ENCODE measurements around the gene ARHGAP33. TPM values are rescaled to one million over a fixed set of nuclear protein-coding genes. Genes with fewer than 3 reads are reported as not detected.

Gene ARHGAP33
- total RNA-seq, 1 experiment from 2014 or later, result 19.5 TPM

Other genes starting within 250 kb of the ARHGAP33 start
- gene SBSN, start 247.3 kb upstream of the ARHGAP33 start, total RNA-seq (2021), result 0.15 and 0.24 TPM in 2 replicates
- not detected in 2 replicates for gene GAPDHS, start 242.1 kb upstream of the ARHGAP33 start, total RNA-seq (2021)
- 125 and 128 TPM in 2 replicates for gene TMEM147, start 229.9 kb upstream of the ARHGAP33 start, total RNA-seq (2021)
- 0.24 and 0.88 TPM in 2 replicates for gene ATP4A, start 211.9 kb upstream of the ARHGAP33 start, total RNA-seq (2021)
- not detected in 2 replicates for gene PMIS2, start 189.4 kb upstream of the ARHGAP33 start, total RNA-seq (2021)
- gene HAUS5, start 162.8 kb upstream of the ARHGAP33 start, total RNA-seq (2021), result 32.8 and 32.9 TPM in 2 replicates
- gene RBM42, start 146.5 kb upstream of the ARHGAP33 start, total RNA-seq (2021), result 83.3 and 85.8 TPM in 2 replicates
- 1.5 and 1.9 TPM in 2 replicates for gene ETV2, start 133.8 kb upstream of the ARHGAP33 start, total RNA-seq (2021)
- gene COX6B1, start 127.2 kb upstream of the ARHGAP33 start, total RNA-seq (2021), result 422 and 432 TPM in 2 replicates
- 3.0 and 4.3 TPM in 2 replicates for gene UPK1A, start 109.0 kb upstream of the ARHGAP33 start, total RNA-seq (2021)
- 0.13 TPM in 1 of 2 replicates, not detected in the other for gene ZBTB32, start 71.0 kb upstream of the ARHGAP33 start, total RNA-seq (2021)
- 47.7 and 50.5 TPM in 2 replicates for gene KMT2B, start 57.6 kb upstream of the ARHGAP33 start, total RNA-seq (2021)
- gene IGFLR1, start 33.1 kb upstream of the ARHGAP33 start, total RNA-seq (2021), result 2.9 and 3.2 TPM in 2 replicates
- 16.8 and 19.2 TPM in 2 replicates for gene U2AF1L4, start 30.1 kb upstream of the ARHGAP33 start, total RNA-seq (2021)
- gene PSENEN, start 29.9 kb upstream of the ARHGAP33 start, total RNA-seq (2021), result 69.7 and 77.7 TPM in 2 replicates
- gene LIN37, start 27.0 kb upstream of the ARHGAP33 start, total RNA-seq (2021), result 4.7 and 5.9 TPM in 2 replicates
- gene HSPB6, start 18.5 kb upstream of the ARHGAP33 start, total RNA-seq (2021), result 0.37 TPM in 2 replicates
- gene PROSER3, start 17.4 kb upstream of the ARHGAP33 start, total RNA-seq (2021), result 21.8 and 29.1 TPM in 2 replicates
- not detected in 2 replicates for gene PRODH2, start 37.3 kb downstream of the ARHGAP33 start, total RNA-seq (2021)
- 0.83 and 1.1 TPM in 2 replicates for gene NPHS1, start 76.9 kb downstream of the ARHGAP33 start, total RNA-seq (2021)
- gene KIRREL2, start 81.3 kb downstream of the ARHGAP33 start, total RNA-seq (2021), result 3.1 and 3.6 TPM in 2 replicates
- 29.9 and 36.9 TPM in 2 replicates for gene APLP1, start 93.0 kb downstream of the ARHGAP33 start, total RNA-seq (2021)
- gene NFKBID, start 125.0 kb downstream of the ARHGAP33 start, total RNA-seq (2021), result 18.4 and 18.8 TPM in 2 replicates
- gene HCST, start 127.0 kb downstream of the ARHGAP33 start, total RNA-seq (2021), result 0.68 and 1.8 TPM in 2 replicates
- not detected in 2 replicates for gene TYROBP, start 132.7 kb downstream of the ARHGAP33 start, total RNA-seq (2021)
- 18.4 and 20.5 TPM in 2 replicates for gene LRFN3, start 160.8 kb downstream of the ARHGAP33 start, total RNA-seq (2021)
- gene SDHAF1, start 219.6 kb downstream of the ARHGAP33 start, total RNA-seq (2021), result 14.7 and 16.0 TPM in 2 replicates
- gene SYNE4, start 233.2 kb downstream of the ARHGAP33 start, total RNA-seq (2021), result 19.2 and 20.4 TPM in 2 replicates
- 28.0 and 32.5 TPM in 2 replicates for gene ALKBH6, start 238.6 kb downstream of the ARHGAP33 start, total RNA-seq (2021)

All from H9 (cell line).